Measurements from ENCODE around the gene OXTR.

DNA sequence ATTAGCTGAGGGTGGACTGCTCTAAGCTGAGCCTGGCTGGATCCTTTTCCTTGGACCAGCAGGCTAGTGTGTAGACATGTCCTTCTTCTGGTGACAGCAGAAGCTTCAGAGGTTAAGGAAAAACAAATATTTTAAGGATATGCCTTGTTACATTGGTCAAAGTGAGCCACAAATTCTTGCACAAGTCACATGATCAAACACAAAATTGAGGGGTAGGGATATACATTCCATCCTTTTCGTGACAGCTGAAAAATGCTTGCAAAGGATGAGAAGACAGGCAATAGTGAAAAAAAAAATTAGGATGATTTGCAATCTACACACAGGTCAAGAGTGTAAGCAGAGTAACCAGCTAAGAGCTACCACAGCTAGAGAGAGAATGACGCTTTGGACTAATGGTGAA is 21.1 kb upstream of the OXTR start:
- TF ChIP-seq POLR2A (IDR thresholded peaks at IDR 0.05) (no peak), CTCF (IDR thresholded peaks at IDR 0.05) (no peak)

Data from gastroesophageal sphincter (tissue), 3 donors.